Upper lobe of left lung (tissue), 6 donors: ENCODE measurements around the gene ASCL5. TPM values are rescaled to one million over a fixed set of nuclear protein-coding genes. Genes with fewer than 3 reads are reported as not detected.

Experiments
- ATAC-seq, 2 donors: fragments of 200-7000 bp; cut with Tn5 transposase; one replicate each; pipeline ENCODE4 v1.9.1; 2022; ENCODE audit warnings: mild to moderate bottlenecking in 2 of 2, moderate library complexity in 2 of 2; ENCODE audit not compliant: low FRiP score in 2 of 2
- DNase-seq, 2 donors: peaks; one replicate each; pipeline ENCODE4 v3.0.0-alpha.2; 2019 to 2020
- H3K27ac ChIP-seq, 4 donors: fragments of 200-600 bp; sonication (generic); one replicate each; pipeline ENCODE4 v1.5.1; 2016 to 2019
- H3K27me3 ChIP-seq, 4 donors: fragments of 200-600 bp; sonication (generic); one replicate each; pipeline ENCODE4 v1.5.1; 2017 to 2019
- H3K36me3 ChIP-seq, 4 donors: fragments of 200-600 bp; sonication (generic); one replicate each; pipeline ENCODE4 v1.5.1; 2016 to 2019
- H3K4me1 ChIP-seq, 4 donors: fragments of 200-600 bp; sonication (generic); one replicate each; pipeline ENCODE4 v1.5.1; 2018 to 2019
- H3K4me3 ChIP-seq, 4 donors: fragments of 200-600 bp; sonication (generic); one replicate each; pipeline ENCODE4 v1.5.1; 2017 to 2019; ENCODE audit warnings: mild to moderate bottlenecking in 2 of 4, moderate library complexity in 1 of 4
- H3K9me3 ChIP-seq, 4 donors: fragments of 200-600 bp; sonication (generic); one replicate each; pipeline ENCODE4 v1.5.1; 2018 to 2019
- CTCF ChIP-seq, 6 experiments: fragments of 450-650 bp in 4 of 6; fragments of 200-600 bp in 2 of 6; sonication (generic) in 2 of 6; IDR thresholded peaks; one replicate each; pipeline ENCODE4 v1.5.1; 2016 to 2019; ENCODE audit warnings: antibody characterized with exemption in 6 of 6
- EP300 ChIP-seq, 4 donors: sonication (generic); formaldehyde crosslinking; IDR thresholded peaks; one replicate each; pipeline ENCODE4 v1.5.1; 2017; ENCODE audit warnings: antibody characterized with exemption in 4 of 4, control low read depth in 2 of 4
- POLR2A ChIP-seq, 4 donors: fragments of 450-650 bp; IDR thresholded peaks; one replicate each; pipeline ENCODE4 v1.5.1; 2016 to 2017; ENCODE audit warnings: antibody characterized with exemption in 4 of 4, mild to moderate bottlenecking in 2 of 4
- POLR2AphosphoS5 ChIP-seq, 2 donors: sonication (generic); formaldehyde crosslinking; IDR thresholded peaks; one replicate each; pipeline ENCODE4 v1.5.1; 2017; ENCODE audit warnings: antibody characterized with exemption in 2 of 2
- WGBS, 2 donors: methylation state at CpG; one replicate each; pipeline ENCODE4 v1.1.5; 2017 to 2018; 5-methylcytosine and 5-hydroxymethylcytosine counted together
- total RNA-seq, 6 donors: library from RNA; depleted of rRNA in 4 of 6; stranded (reverse); fragments of >200 nt in 4 of 6; gene quantifications; one replicate each; pipeline versions ENCODE4 v1.1.0 to v1.2.1, GENCODE V29; 2016 to 2021
- donor health status: DM: no; HTN: no; CAD: no; lungs with moderate emphysema.
- donor health status: DM: no; HTN: yes; CAD: no; lungs with severe emphysema.

The ASCL5 gene
- total RNA-seq, 6 donors from 2014 or later: not detected

- no peak for TF ChIP-seq POLR2A (IDR thresholded peaks at IDR 0.05)
- no peak for TF ChIP-seq CTCF (IDR thresholded peaks at IDR 0.05)
- TF ChIP-seq EP300 (IDR thresholded peaks at IDR 0.05): no peak
- no peak for TF ChIP-seq POLR2AphosphoS5 (IDR thresholded peaks at IDR 0.05)
- no peak overlapping the region for H3K4me3 ChIP-seq
- peaks cover 26 to 95% (median 57%) of the 10 kb centered on the region in 4 donors for H3K36me3 ChIP-seq
- no peaks in the 10 kb centered on the region for H3K9me3 ChIP-seq
- H3K4me1 ChIP-seq: no peaks in the 10 kb centered on the region
- no peaks in the 10 kb centered on the region for H3K27me3 ChIP-seq
- WGBS, 2 donors: 95 to 100% methylated on average over 2 to 5 of the region's 5 CpGs
- H3K27ac ChIP-seq: no peak overlapping the region
- ATAC-seq (no peak), DNase-seq (no peak)
These were observed 14.4 kb upstream of the ASCL5 start for GRCh38 chr1:201141418-201141817.

- WGBS, 2 donors: 87 to 96% methylated on average over 8 of the region's 8 CpGs
- TF ChIP-seq CTCF (IDR thresholded peaks at IDR 0.05): no peak
- TF ChIP-seq POLR2AphosphoS5 (IDR thresholded peaks at IDR 0.05): no peak
- TF ChIP-seq EP300 (IDR thresholded peaks at IDR 0.05): no peak
- TF ChIP-seq POLR2A (IDR thresholded peaks at IDR 0.05): no peak
- H3K4me3 ChIP-seq: no peak overlapping the region
- DNase-seq: no peak
- peaks cover 25 to 95% (median 53%) of the 10 kb centered on the region in 4 donors for H3K36me3 ChIP-seq
- no peaks in the 10 kb centered on the region for H3K9me3 ChIP-seq
- H3K4me1 ChIP-seq: no peaks in the 10 kb centered on the region
- no peaks in the 10 kb centered on the region for H3K27me3 ChIP-seq
- H3K27ac ChIP-seq: no peak overlapping the region
- ATAC-seq: no peak
These were observed 13.9 kb upstream of the ASCL5 start for GRCh38 chr1:201140941-201141260.

- H3K27ac ChIP-seq: no peak overlapping the region
These were observed 13.4 kb upstream of the ASCL5 start for GRCh38 chr1:201140235-201140940.

GRCh38 chr1:201139756-201140155, 12.8 kb upstream of the ASCL5 start:
- Histone ChIP-seq H3K9me3 (no peaks in the 10 kb centered on the region), H3K4me1 (no peaks in the 10 kb centered on the region), H3K36me3 (peaks cover 21 to 95% (median 49%) of the 10 kb centered on the region in 4 donors), H3K27me3 (no peaks in the 10 kb centered on the region), H3K27ac (no peak overlapping the region), H3K4me3 (no peak overlapping the region)
- WGBS, 2 donors: 89 to 98% methylated on average over 9 of the region's 9 CpGs
- DNase-seq (no peak), ATAC-seq (no peak)
- TF ChIP-seq POLR2A (IDR thresholded peaks at IDR 0.05) (no peak), CTCF (IDR thresholded peaks at IDR 0.05) (no peak), EP300 (IDR thresholded peaks at IDR 0.05) (no peak), POLR2AphosphoS5 (IDR thresholded peaks at IDR 0.05) (no peak)

More at GRCh38 chr1:201140235-201140940, 13.4 kb upstream of the ASCL5 start:
- no peaks in the 10 kb centered on the region for H3K27me3 ChIP-seq
- DNase-seq: no peak
- peaks cover 25 to 95% (median 50%) of the 10 kb centered on the region in 4 donors for H3K36me3 ChIP-seq
- no peak for ATAC-seq
- TF ChIP-seq POLR2AphosphoS5 (IDR thresholded peaks at IDR 0.05): no peak
- TF ChIP-seq EP300 (IDR thresholded peaks at IDR 0.05): no peak
- no peak for TF ChIP-seq CTCF (IDR thresholded peaks at IDR 0.05)
- no peak for TF ChIP-seq POLR2A (IDR thresholded peaks at IDR 0.05)
- H3K4me3 ChIP-seq: no peak overlapping the region
- WGBS, 2 donors: 83 to 88% methylated on average over 7 to 10 of the region's 10 CpGs
- no peaks in the 10 kb centered on the region for H3K9me3 ChIP-seq
- no peaks in the 10 kb centered on the region for H3K4me1 ChIP-seq

- H3K36me3 ChIP-seq: peaks cover 18 to 95% (median 46%) of the 10 kb centered on the region in 4 donors
- 96 to 97% methylated on average over 5 of the region's 5 CpGs for WGBS, 2 donors
- no peak for ATAC-seq
- H3K9me3 ChIP-seq: no peaks in the 10 kb centered on the region
- H3K4me3 ChIP-seq: no peak overlapping the region
- TF ChIP-seq CTCF (IDR thresholded peaks at IDR 0.05) (no peak), EP300 (IDR thresholded peaks at IDR 0.05) (no peak), POLR2A (IDR thresholded peaks at IDR 0.05) (no peak), POLR2AphosphoS5 (IDR thresholded peaks at IDR 0.05) (no peak)
- H3K4me1 ChIP-seq: no peaks in the 10 kb centered on the region
- H3K27ac ChIP-seq: no peak overlapping the region
- DNase-seq: no peak
- no peaks in the 10 kb centered on the region for H3K27me3 ChIP-seq
These were observed 12.3 kb upstream of the ASCL5 start for GRCh38 chr1:201139306-201139705.
